Measurements from ENCODE around the gene HINT3.

DNA sequence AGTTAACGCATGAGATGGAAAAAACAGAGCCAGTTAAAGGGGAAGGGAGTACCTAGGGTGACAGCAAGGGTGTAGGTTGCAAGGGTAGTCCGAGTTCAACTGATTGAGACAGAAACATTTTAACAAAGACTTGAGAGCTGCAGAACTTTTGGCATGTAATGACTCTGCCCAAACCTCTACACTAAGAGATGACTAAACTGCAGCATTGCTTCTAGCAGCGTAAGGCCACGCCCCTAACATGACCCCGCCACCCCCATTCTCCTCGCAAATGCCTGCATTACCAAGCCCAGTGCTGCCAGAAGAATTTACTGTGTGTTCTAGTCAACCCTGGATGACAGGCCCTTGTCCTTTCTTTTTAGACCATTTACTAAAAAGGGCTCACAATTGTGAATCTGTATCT, 6.3 kb upstream of the HINT3 start:
- TF ChIP-seq POLR2A (IDR thresholded peaks at IDR 0.05) (no peak), EP300 (IDR thresholded peaks at IDR 0.05) (no peak), POLR2AphosphoS5 (IDR thresholded peaks at IDR 0.05) (no peak)
- TF ChIP-seq, protein P1, sequence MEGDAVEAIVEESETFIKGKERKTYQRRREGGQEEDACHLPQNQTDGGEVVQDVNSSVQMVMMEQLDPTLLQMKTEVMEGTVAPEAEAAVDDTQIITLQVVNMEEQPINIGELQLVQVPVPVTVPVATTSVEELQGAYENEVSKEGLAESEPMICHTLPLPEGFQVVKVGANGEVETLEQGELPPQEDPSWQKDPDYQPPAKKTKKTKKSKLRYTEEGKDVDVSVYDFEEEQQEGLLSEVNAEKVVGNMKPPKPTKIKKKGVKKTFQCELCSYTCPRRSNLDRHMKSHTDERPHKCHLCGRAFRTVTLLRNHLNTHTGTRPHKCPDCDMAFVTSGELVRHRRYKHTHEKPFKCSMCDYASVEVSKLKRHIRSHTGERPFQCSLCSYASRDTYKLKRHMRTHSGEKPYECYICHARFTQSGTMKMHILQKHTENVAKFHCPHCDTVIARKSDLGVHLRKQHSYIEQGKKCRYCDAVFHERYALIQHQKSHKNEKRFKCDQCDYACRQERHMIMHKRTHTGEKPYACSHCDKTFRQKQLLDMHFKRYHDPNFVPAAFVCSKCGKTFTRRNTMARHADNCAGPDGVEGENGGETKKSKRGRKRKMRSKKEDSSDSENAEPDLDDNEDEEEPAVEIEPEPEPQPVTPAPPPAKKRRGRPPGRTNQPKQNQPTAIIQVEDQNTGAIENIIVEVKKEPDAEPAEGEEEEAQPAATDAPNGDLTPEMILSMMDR (IDR thresholded peaks at IDR 0.05), result no peak

All from suprapubic skin (tissue), 4 donors.